Keratinocyte (primary cell): ENCODE data around the gene SH3BP5L. TPM values are rescaled to one million over a fixed set of nuclear protein-coding genes. Genes with fewer than 3 reads are reported as not detected.

ENCODE experiments used
- DNase-seq: peaks from one replicate; pipeline ENCODE4 v3.0.0-alpha.2; 2011; ENCODE audit warnings: low read depth, missing footprints, low spot score
- FAIRE-seq: peaks from 2 replicates; lab custom pipeline; 2011; peaks lifted over from hg19 to GRCh38; lab: Jason Lieb, UNC
- H2AFZ ChIP-seq: 2 replicates; pipeline ENCODE4 v1.6.0; 2012; ENCODE audit warnings: low read length, control low read depth, inconsistent platforms; ENCODE audit not compliant: control insufficient read depth
- H3K27ac ChIP-seq: 2 replicates; pipeline ENCODE4 v1.5.1; 2011; ENCODE audit warnings: low read length; ENCODE audit not compliant: control insufficient read depth, insufficient read depth
- H3K27me3 ChIP-seq: 3 replicates; pipeline ENCODE4 v1.6.0; 2011; ENCODE audit warnings: low read length; ENCODE audit not compliant: control insufficient read depth, insufficient read depth; ENCODE audit errors: extremely low read depth
- H3K36me3 ChIP-seq, 2 experiments: 2 replicates in 1 of 2; 3 replicates in 1 of 2; pipeline ENCODE4 v1.5.1; 2011; ENCODE audit warnings: low read length in 2 of 2, mild to moderate bottlenecking in 1 of 2; ENCODE audit not compliant: control insufficient read depth in 2 of 2, insufficient read depth in 2 of 2; ENCODE audit errors: extremely low read depth in 1 of 2
- H3K4me1 ChIP-seq: 3 replicates; pipeline ENCODE4 v1.5.1; 2011; ENCODE audit warnings: low read length; ENCODE audit not compliant: control insufficient read depth, insufficient read depth; ENCODE audit errors: extremely low read depth
- H3K4me2 ChIP-seq: 3 replicates; pipeline ENCODE4 v1.6.0; 2011; ENCODE audit warnings: low read depth, low read length; ENCODE audit not compliant: control insufficient read depth, insufficient read depth; ENCODE audit errors: extremely low read depth
- H3K4me3 ChIP-seq, 3 experiments: fragments of 200-600 bp in 1 of 3; sonication (generic) in 1 of 3; 2 replicates in 2 of 3; 3 replicates in 1 of 3; pipeline ENCODE4 v1.5.1; 2011 to 2016; ENCODE audit warnings: low read length in 3 of 3, mild to moderate bottlenecking in 3 of 3, control low read depth in 2 of 3, inconsistent platforms in 1 of 3, low read depth in 1 of 3, mixed read lengths in 1 of 3, mixed run types in 1 of 3, moderate library complexity in 1 of 3; ENCODE audit not compliant: control insufficient read depth in 2 of 3, insufficient read depth in 2 of 3; ENCODE audit errors: extremely low read depth in 1 of 3
- H3K79me2 ChIP-seq: 2 replicates; pipeline ENCODE4 v1.6.0; 2012; ENCODE audit warnings: low read length; ENCODE audit not compliant: control insufficient read depth, insufficient read depth
- H3K9ac ChIP-seq: 3 replicates; pipeline ENCODE4 v1.6.0; 2011; ENCODE audit warnings: low read length; ENCODE audit not compliant: control insufficient read depth, insufficient read depth; ENCODE audit errors: extremely low read depth
- H3K9me1 ChIP-seq: 3 replicates; pipeline ENCODE4 v1.6.0; 2011; ENCODE audit warnings: low read length; ENCODE audit not compliant: control insufficient read depth, insufficient read depth; ENCODE audit errors: extremely low read depth
- H3K9me3 ChIP-seq: 2 replicates; pipeline ENCODE4 v1.5.1; 2012; ENCODE audit warnings: low read depth, low read length; ENCODE audit not compliant: control insufficient read depth
- H4K20me1 ChIP-seq: 3 replicates; pipeline ENCODE4 v1.6.0; 2011; ENCODE audit warnings: low read length; ENCODE audit not compliant: control insufficient read depth, insufficient read depth; ENCODE audit errors: extremely low read depth
- EZH2 ChIP-seq: IDR thresholded peaks from one replicate; pipeline ENCODE4 v1.6.1; 2012; ENCODE audit warnings: inconsistent platforms, mild to moderate bottlenecking, low read length, moderate library complexity
- dilution Hi-C: fragments of 300-500 bp; cut with MboI; formaldehyde crosslinking; loops from one replicate; pipeline ENCODE4 v1.7.0; 2020; ENCODE audit warnings: low sequenced_read_pairs; ENCODE audit not compliant: extremely low pct_ligation_motif_present
- polyA plus RNA-seq, 5 experiments: library from polyadenylated mRNA; depleted of rRNA in 3 of 5; stranded (reverse) in 3 of 5; stranded (forward) in 1 of 5; unstranded in 1 of 5; fragments of >200 nt; gene quantifications; 1 replicate in 1 of 5; 2 replicates in 3 of 5; 3 replicates in 1 of 5; pipeline versions ENCODE4 v1.2.1 to v1.2.3, GENCODE V29; 2011 to 2012; ENCODE audit warnings: missing spikeins in 2 of 5, low read depth in 1 of 5, low replicate concordance in 1 of 5
- TF ChIP-seq, protein P1 (sequence below), 3 experiments: IDR thresholded peaks in 1 of 3; conservative IDR thresholded peaks in 1 of 3; optimal IDR thresholded peaks in 1 of 3; 2 replicates in 2 of 3; 3 replicates in 1 of 3; pipeline versions ENCODE3 to v1.5.1; 2011; ENCODE audit warnings: low read length in 3 of 3, mild to moderate bottlenecking in 3 of 3, moderate library complexity in 2 of 3, control low read depth in 1 of 3, inconsistent platforms in 1 of 3; ENCODE audit not compliant: insufficient read depth in 2 of 3; ENCODE audit errors: extremely low read depth in 1 of 3

SH3BP5L gene
- polyA plus RNA-seq, 1 donor (not counting 4 experiments of a cell fraction or from before 2014, with no cell fraction given), result 13.2 TPM

DNA sequence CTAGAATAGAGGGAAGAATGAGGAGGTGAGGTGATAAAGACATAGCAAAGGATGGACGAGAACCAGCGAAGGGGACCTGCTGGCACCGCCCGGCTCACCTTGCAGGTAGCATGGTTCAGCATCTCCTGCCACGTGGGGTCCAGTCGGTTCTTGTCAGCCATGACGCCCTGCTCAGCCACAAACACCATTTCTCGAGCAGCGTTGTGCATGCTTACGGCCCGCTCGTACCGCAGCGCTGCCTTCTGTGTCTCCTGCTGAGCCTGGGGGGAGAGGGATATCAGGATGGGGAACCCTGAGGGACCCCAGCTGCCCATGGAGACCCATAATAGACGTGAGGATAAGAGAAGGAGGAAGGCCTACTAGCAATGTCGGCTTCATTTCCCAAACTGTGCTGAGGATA is 11.4 kb downstream of the SH3BP5L start:
- no peaks in the 10 kb centered on the region for H3K9me3 ChIP-seq
- H3K79me2 ChIP-seq, result peaks cover 10% of the 10 kb centered on the region
- H4K20me1 ChIP-seq, result no peaks in the 10 kb centered on the region
- H3K36me3 ChIP-seq, result peaks cover 27 to 37% of the 10 kb centered on the region in 2 experiments
- no peak overlapping the region for H3K9ac ChIP-seq
- no peak for TF ChIP-seq EZH2
- TF ChIP-seq, protein P1, sequence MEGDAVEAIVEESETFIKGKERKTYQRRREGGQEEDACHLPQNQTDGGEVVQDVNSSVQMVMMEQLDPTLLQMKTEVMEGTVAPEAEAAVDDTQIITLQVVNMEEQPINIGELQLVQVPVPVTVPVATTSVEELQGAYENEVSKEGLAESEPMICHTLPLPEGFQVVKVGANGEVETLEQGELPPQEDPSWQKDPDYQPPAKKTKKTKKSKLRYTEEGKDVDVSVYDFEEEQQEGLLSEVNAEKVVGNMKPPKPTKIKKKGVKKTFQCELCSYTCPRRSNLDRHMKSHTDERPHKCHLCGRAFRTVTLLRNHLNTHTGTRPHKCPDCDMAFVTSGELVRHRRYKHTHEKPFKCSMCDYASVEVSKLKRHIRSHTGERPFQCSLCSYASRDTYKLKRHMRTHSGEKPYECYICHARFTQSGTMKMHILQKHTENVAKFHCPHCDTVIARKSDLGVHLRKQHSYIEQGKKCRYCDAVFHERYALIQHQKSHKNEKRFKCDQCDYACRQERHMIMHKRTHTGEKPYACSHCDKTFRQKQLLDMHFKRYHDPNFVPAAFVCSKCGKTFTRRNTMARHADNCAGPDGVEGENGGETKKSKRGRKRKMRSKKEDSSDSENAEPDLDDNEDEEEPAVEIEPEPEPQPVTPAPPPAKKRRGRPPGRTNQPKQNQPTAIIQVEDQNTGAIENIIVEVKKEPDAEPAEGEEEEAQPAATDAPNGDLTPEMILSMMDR (optimal IDR thresholded peaks at IDR 0.05 in 1 of 3, IDR thresholded peaks at IDR 0.05 in 1 of 3, conservative IDR thresholded peaks at IDR 0.05 in 1 of 3; ENCODE audit: extremely low read depth in 1 of 3, insufficient read depth in 2 of 3, low read length in 3 of 3), result no peak
- no peaks in the 10 kb centered on the region for H3K27me3 ChIP-seq
- peaks cover 12% of the 10 kb centered on the region for H3K4me1 ChIP-seq
- no peak overlapping the region for H2AFZ ChIP-seq
- dilution Hi-C loops, result no loop called here
- FAIRE-seq, result no peak
- H3K4me3 ChIP-seq, result no peak overlapping the region
- H3K27ac ChIP-seq, result no peak overlapping the region
- no peaks in the 10 kb centered on the region for H3K9me1 ChIP-seq
- DNase-seq, result no peak
- no peak overlapping the region for H3K4me2 ChIP-seq

DNA sequence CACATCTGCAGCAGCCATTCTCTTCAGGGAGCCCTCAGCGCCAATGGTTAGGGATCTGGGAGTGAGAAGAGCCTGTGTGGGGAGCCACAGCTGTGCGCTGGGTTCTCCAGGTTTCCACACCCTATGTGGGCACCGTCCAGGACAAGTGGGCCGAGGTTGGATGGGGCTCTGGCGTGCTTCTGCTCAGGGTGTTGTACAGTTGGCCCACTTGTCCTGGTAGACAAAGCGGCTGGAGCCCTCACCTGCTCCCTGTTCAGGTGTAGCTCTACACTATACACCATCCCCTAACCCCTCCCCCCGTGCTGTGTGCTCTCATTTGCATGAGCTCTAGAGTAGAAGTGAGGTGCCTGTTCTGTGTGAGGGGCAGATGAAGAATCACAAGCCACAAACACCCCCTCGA is 12.2 kb downstream of the SH3BP5L start:
- H3K36me3 ChIP-seq, result peaks cover 22 to 35% of the 10 kb centered on the region in 2 experiments
- FAIRE-seq (no peak), DNase-seq (no peak)
- H3K27ac ChIP-seq, result no peak overlapping the region
- H3K4me2 ChIP-seq, result no peak overlapping the region
- dilution Hi-C loops, result no loop called here
- no peak overlapping the region for H2AFZ ChIP-seq
- TF ChIP-seq, protein P1 (optimal IDR thresholded peaks at IDR 0.05 in 1 of 3, IDR thresholded peaks at IDR 0.05 in 1 of 3, conservative IDR thresholded peaks at IDR 0.05 in 1 of 3; ENCODE audit: extremely low read depth in 1 of 3, insufficient read depth in 2 of 3, low read length in 3 of 3), result no peak
- TF ChIP-seq EZH2, result no peak
- H3K4me3 ChIP-seq, result no peak overlapping the region
- no peaks in the 10 kb centered on the region for H3K27me3 ChIP-seq
- H3K9ac ChIP-seq, result no peak overlapping the region
- peaks cover 4% of the 10 kb centered on the region for H3K79me2 ChIP-seq
- no peaks in the 10 kb centered on the region for H4K20me1 ChIP-seq
- H3K9me3 ChIP-seq, result no peaks in the 10 kb centered on the region
- H3K9me1 ChIP-seq, result no peaks in the 10 kb centered on the region
- peaks cover 12% of the 10 kb centered on the region for H3K4me1 ChIP-seq
